ENCODE results near the gene RFC2. TPM values are rescaled to one million over a fixed set of nuclear protein-coding genes. Genes with fewer than 3 reads are reported as not detected.
"Not testable (repeated sequence)": the region's sequence is repeated elsewhere in the genome, so short reads cannot be mapped to it uniquely, and the experiment has no call there.

The RFC2 gene
- total and polyA plus RNA-seq, 2 experiments from 2014 or later, result 23.1 to 33.2 TPM

GRCh38 chr7:74216361-74216761 is 37.8 kb downstream of the RFC2 start:
- Histone ChIP-seq H3K4me2 (ENCODE audit: unreplicated experiment) (no peak overlapping the region), H3K27me3 (replicated peaks; ENCODE audit: insufficient read depth) (no peaks in the 10 kb centered on the region), H3K4me3 (no peak overlapping the region), H2AFZ (no peak overlapping the region), H3K27ac (no peak overlapping the region), H3K9me3 (ENCODE audit: low read depth) (no peaks in the 10 kb centered on the region), H3K4me1 (ENCODE audit: insufficient read depth) (peaks cover 4% of the 10 kb centered on the region; the same call in 1 of the 2 replicates), H3K9ac (no peak overlapping the region), H4K20me1 (ENCODE audit: insufficient read depth) (no peaks in the 10 kb centered on the region), H3K36me3 (ENCODE audit: low read depth) (no peaks in the 10 kb centered on the region), H3F3A (ENCODE audit: insufficient read depth) (no peaks in the 10 kb centered on the region), H3K9me2 (ENCODE audit: insufficient read depth) (no peaks in the 10 kb centered on the region), H3K79me2 (ENCODE audit: insufficient read depth) (no peaks in the 10 kb centered on the region)
- no peak for DNase-seq
- 70 to 81% methylated on average over 8 of the region's 8 CpGs for WGBS, 2 experiments (ENCODE audit: low coverage in 1 of 2, low lambda C conversion rate in 2 of 2, missing lambda C conversion rate in 2 of 2)
- no peak for TF ChIP-seq EZH2phosphoT487 (IDR thresholded peaks at IDR 0.05; ENCODE audit: insufficient read depth, low read depth)
- no peak for TF ChIP-seq EZH2 (IDR thresholded peaks at IDR 0.05; ENCODE audit: insufficient read depth, poor library complexity, severe bottlenecking)
- in situ Hi-C loops (cut with MboI), result no loop called here

DNA sequence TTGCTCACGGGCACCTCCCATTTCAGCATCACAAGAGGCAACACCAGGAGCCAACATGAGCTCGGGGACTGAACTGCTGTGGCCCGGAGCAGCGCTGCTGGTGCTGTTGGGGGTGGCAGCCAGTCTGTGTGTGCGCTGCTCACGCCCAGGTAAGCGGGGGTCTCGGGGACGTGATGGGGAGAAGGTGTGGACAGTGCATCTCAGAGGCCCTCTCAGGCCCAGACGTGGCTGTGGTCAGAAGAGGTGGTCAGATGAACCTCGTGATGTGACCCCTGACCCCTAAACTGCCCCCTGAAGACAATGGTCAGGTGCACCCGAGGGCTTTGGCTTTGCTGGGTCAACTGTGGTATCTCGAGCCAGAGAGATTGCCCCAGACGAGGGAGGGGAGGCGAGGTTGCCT is 38.3 kb downstream of the RFC2 start:
- in situ Hi-C loops (cut with MboI), result no loop called here

DNA sequence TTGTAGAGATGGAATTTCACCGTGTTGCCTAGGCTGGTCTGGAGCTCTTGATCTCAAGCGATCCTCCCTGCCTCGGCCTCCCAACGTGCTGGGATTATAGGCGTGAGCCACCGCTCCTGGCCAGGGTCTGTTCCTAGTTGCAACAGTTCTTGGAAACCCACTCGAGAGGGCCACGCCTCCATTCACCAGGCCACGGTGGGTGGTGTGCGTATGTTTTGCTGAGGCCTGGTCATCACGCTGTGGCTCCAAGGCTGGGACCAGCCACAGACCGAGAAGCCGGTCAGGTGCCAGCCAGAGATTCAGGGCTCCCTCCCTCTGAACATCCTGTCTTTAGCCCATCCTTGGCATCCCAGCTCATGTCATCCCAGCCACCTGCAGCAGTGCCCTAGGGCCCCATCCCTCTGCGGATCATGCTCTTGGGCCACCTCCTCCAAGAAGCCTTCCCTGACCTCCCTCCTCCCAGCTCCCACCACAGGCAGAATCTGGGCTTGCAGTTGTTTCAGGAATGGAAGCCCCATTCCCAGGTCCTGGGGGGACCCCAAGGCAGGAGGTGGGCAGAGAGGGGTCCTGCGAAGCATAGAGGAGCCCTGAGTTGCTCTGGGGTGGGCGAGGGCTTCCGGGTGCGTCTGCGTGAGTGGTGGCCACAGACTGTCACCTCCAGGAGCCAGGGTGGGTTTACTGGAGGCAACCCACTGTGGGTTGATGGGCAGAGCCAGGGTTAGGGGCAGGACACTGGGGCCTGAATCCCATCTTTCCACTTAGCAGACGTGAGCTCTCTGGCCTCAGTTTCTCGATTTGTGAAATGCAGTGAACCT is 39.2 kb downstream of the RFC2 start:
- H3K36me3 ChIP-seq (ENCODE audit: low read depth), result no peaks in the 10 kb centered on the region
- H4K20me1 ChIP-seq (ENCODE audit: insufficient read depth), result no peaks in the 10 kb centered on the region
- no peak overlapping the region for H3K4me3 ChIP-seq
- H3K27me3 ChIP-seq (replicated peaks; ENCODE audit: insufficient read depth), result no peaks in the 10 kb centered on the region
- WGBS, 2 experiments (ENCODE audit: low coverage in 1 of 2, low lambda C conversion rate in 2 of 2, missing lambda C conversion rate in 2 of 2), result 78 to 83% methylated on average over 21 of the region's 21 CpGs
- TF ChIP-seq EZH2phosphoT487 (IDR thresholded peaks at IDR 0.05; ENCODE audit: insufficient read depth, low read depth), result no peak
- no peak for TF ChIP-seq EZH2 (IDR thresholded peaks at IDR 0.05; ENCODE audit: insufficient read depth, poor library complexity, severe bottlenecking)
- in situ Hi-C loops (cut with MboI), result no loop called here
- H3F3A ChIP-seq (ENCODE audit: insufficient read depth), result no peaks in the 10 kb centered on the region
- peaks cover 7% of the 10 kb centered on the region; the same call in 1 of the 2 replicates for H3K4me1 ChIP-seq (ENCODE audit: insufficient read depth)
- H2AFZ ChIP-seq, result no peak overlapping the region
- no peak overlapping the region for H3K9ac ChIP-seq
- no peak overlapping the region for H3K27ac ChIP-seq
- no peak overlapping the region for H3K4me2 ChIP-seq (ENCODE audit: unreplicated experiment)
- H3K9me2 ChIP-seq (ENCODE audit: insufficient read depth), result no peaks in the 10 kb centered on the region
- H3K79me2 ChIP-seq (ENCODE audit: insufficient read depth), result no peaks in the 10 kb centered on the region
- no peak for DNase-seq
- no peaks in the 10 kb centered on the region for H3K9me3 ChIP-seq (ENCODE audit: low read depth)

More for the DNA sequence above, 38.3 kb downstream of the RFC2 start:
- Histone ChIP-seq H4K20me1 (ENCODE audit: insufficient read depth) (no peaks in the 10 kb centered on the region), H3K36me3 (ENCODE audit: low read depth) (no peaks in the 10 kb centered on the region), H3F3A (ENCODE audit: insufficient read depth) (no peaks in the 10 kb centered on the region), H3K4me3 (no peak overlapping the region), H3K9me3 (ENCODE audit: low read depth) (no peaks in the 10 kb centered on the region), H3K27me3 (replicated peaks; ENCODE audit: insufficient read depth) (no peaks in the 10 kb centered on the region), H3K4me1 (ENCODE audit: insufficient read depth) (peaks cover 7% of the 10 kb centered on the region; the same call in 1 of the 2 replicates), H3K27ac (no peak overlapping the region), H3K9ac (no peak overlapping the region), H2AFZ (no peak overlapping the region), H3K9me2 (ENCODE audit: insufficient read depth) (no peaks in the 10 kb centered on the region), H3K79me2 (ENCODE audit: insufficient read depth) (no peaks in the 10 kb centered on the region), H3K4me2 (ENCODE audit: unreplicated experiment) (no peak overlapping the region)
- DNase-seq, result no peak
- 83 to 94% methylated on average over 13 to 15 of the region's 15 CpGs for WGBS, 2 experiments (ENCODE audit: low coverage in 1 of 2, low lambda C conversion rate in 2 of 2, missing lambda C conversion rate in 2 of 2)
- TF ChIP-seq EZH2 (IDR thresholded peaks at IDR 0.05; ENCODE audit: insufficient read depth, poor library complexity, severe bottlenecking), result no peak

DNA sequence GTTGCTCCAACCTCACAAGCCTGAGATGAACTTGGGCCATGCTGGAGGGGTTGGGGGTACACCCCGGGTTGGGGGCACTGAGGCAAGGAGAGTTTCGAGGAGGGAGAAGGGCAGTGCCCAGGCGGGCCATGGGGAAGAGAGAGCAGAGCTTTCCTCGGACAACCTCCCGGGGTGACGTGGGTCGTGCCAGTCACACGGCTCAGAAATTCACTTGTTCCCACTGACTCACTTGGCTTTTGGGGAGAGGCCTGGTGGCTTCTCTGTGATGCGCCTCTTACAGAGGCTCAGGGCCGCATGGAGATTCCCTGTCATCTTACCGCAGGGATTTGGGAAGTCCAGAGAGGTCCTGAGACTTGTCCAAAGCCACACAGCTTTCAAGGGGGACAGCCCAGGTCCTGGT is 41.5 kb downstream of the RFC2 start:
- Histone ChIP-seq H3K4me2 (ENCODE audit: unreplicated experiment) (no peak overlapping the region), H3K9ac (no peak overlapping the region), H3F3A (ENCODE audit: insufficient read depth) (no peaks in the 10 kb centered on the region), H3K27ac (no peak overlapping the region), H3K9me3 (ENCODE audit: low read depth) (no peaks in the 10 kb centered on the region), H3K4me1 (ENCODE audit: insufficient read depth) (peaks cover 7% of the 10 kb centered on the region; the same call in 1 of the 2 replicates), H3K4me3 (no peak overlapping the region), H3K36me3 (ENCODE audit: low read depth) (no peaks in the 10 kb centered on the region), H3K9me2 (ENCODE audit: insufficient read depth) (no peaks in the 10 kb centered on the region), H3K79me2 (ENCODE audit: insufficient read depth) (no peaks in the 10 kb centered on the region), H4K20me1 (ENCODE audit: insufficient read depth) (no peaks in the 10 kb centered on the region), H2AFZ (no peak overlapping the region), H3K27me3 (replicated peaks; ENCODE audit: insufficient read depth) (no peaks in the 10 kb centered on the region)
- no peak for DNase-seq
- in situ Hi-C loops (cut with MboI), result no loop called here
- WGBS, 2 experiments (ENCODE audit: low coverage in 1 of 2, low lambda C conversion rate in 2 of 2, missing lambda C conversion rate in 2 of 2), result 94 to 98% methylated on average over 10 to 11 of the region's 11 CpGs
- TF ChIP-seq EZH2 (IDR thresholded peaks at IDR 0.05; ENCODE audit: insufficient read depth, poor library complexity, severe bottlenecking) (no peak), EZH2phosphoT487 (IDR thresholded peaks at IDR 0.05; ENCODE audit: insufficient read depth, low read depth) (no peak)

DNA sequence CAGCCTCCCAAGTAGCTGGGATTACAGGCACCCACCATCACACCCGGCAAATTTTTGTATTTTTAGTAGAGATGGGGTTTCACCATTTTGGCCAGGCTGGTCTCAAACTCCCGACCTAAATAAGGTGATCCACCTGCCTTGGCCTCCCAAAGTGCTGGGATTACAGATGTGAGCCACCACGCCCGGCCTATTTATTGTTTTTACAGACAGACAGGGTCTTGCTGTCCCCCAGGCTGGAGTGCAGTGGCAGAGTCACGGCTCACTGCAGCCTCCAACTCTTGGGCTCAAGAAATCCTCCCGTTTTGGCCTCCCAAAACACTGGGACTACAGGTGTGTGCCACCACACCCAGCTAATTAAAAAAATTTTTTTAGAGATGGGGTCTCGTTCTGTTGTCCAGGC is 46.0 kb downstream of the RFC2 start:
- H3K9me2 ChIP-seq (ENCODE audit: insufficient read depth); H3K4me3 ChIP-seq; H2AFZ ChIP-seq; H3K9ac ChIP-seq; H3K36me3 ChIP-seq (ENCODE audit: low read depth); H3K4me2 ChIP-seq (ENCODE audit: unreplicated experiment); H3K27me3 ChIP-seq (replicated peaks; ENCODE audit: insufficient read depth); H4K20me1 ChIP-seq (ENCODE audit: insufficient read depth); H3K4me1 ChIP-seq (ENCODE audit: insufficient read depth); H3K79me2 ChIP-seq (ENCODE audit: insufficient read depth); H3K27ac ChIP-seq; H3K9me3 ChIP-seq (ENCODE audit: low read depth); DNase-seq; H3F3A ChIP-seq (ENCODE audit: insufficient read depth); in situ Hi-C loops (cut with MboI): not testable (repeated sequence)
- 84 to 86% methylated on average over 7 of the region's 7 CpGs for WGBS, 2 experiments (ENCODE audit: low coverage in 1 of 2, low lambda C conversion rate in 2 of 2, missing lambda C conversion rate in 2 of 2)

All from GM23248 (cell line).